ENCODE measurements around the gene RPL29.
A peak's percentile ranks its signal among the peaks of the same experiment; 100 is the strongest.

RPL29 gene

GRCh38 chr3:51966922-51967383 lies 28.7 kb downstream of the RPL29 start:
- peak overlapping the region; percentile 38 to 85 for H2BK12ac ChIP-seq (ENCODE audit: low read length in 2 of 2)
- H2BK15ac ChIP-seq (ENCODE audit: low read depth, poor library complexity, severe bottlenecking): peak overlapping the region; percentile 84
- peaks cover 19% of the 10 kb centered on the region in 2 experiments for H3K36me3 ChIP-seq (ENCODE audit: control insufficient read depth in 1 of 2, insufficient read depth in 2 of 2, low read depth in 1 of 2, low read length in 2 of 2)
- peak overlapping the region in 1 of 2 experiments; percentile 89 for H3K14ac ChIP-seq (ENCODE audit: low read length in 2 of 2)
- H3K4me1 ChIP-seq (ENCODE audit: control insufficient read depth, insufficient read depth, low read depth, low read length): peaks cover 38% of the 10 kb centered on the region
- peak overlapping the region; percentile 5 for H4K91ac ChIP-seq (ENCODE audit: low read length)
- peak overlapping the region; percentile 91 for H3K9ac ChIP-seq (ENCODE audit: low read length)
- H2AFZ ChIP-seq (ENCODE audit: low read depth, low read length): peak overlapping the region; percentile 3
- WGBS: 10% methylated on average over 24 of the region's 33 CpGs
- peak overlapping the region in 1 of 2 experiments; percentile 23 for H3K23ac ChIP-seq (ENCODE audit: low read length in 2 of 2)
- no peak overlapping the region for H2BK120ac ChIP-seq (ENCODE audit: low read depth, low read length)
- no peaks in the 10 kb centered on the region for H3K9me3 ChIP-seq (ENCODE audit: control insufficient read depth, low read length)
- no peak overlapping the region for H3K27ac ChIP-seq (ENCODE audit: low read length, poor library complexity, severe bottlenecking)
- peak overlapping the region; percentile 70 to 88 for H3K18ac ChIP-seq (ENCODE audit: low read depth in 1 of 2, low read length in 2 of 2)
- H3K4me3 ChIP-seq (ENCODE audit: insufficient read depth in 1 of 2, low read depth in 1 of 2, low read length in 2 of 2): peak overlapping the region; percentile 66 to 92
- no peaks in the 10 kb centered on the region for H3K27me3 ChIP-seq (ENCODE audit: control insufficient read depth in 1 of 2, insufficient read depth in 1 of 2, low read length in 2 of 2)
- peak overlapping the region; percentile 7 to 65 for H3K4ac ChIP-seq (ENCODE audit: low read depth in 1 of 2, low read length in 2 of 2)
- peak overlapping the region; percentile 55 for H3K4me2 ChIP-seq (ENCODE audit: low read length, poor library complexity, severe bottlenecking)
- peak overlapping the region; percentile 8 for H2AK5ac ChIP-seq (ENCODE audit: low read length, severe bottlenecking)
- H3K79me1 ChIP-seq (replicated peaks; ENCODE audit: low read length, poor library complexity, severe bottlenecking): peaks cover 27% of the 10 kb centered on the region
- no peak overlapping the region for H2BK5ac ChIP-seq (ENCODE audit: low read depth, low read length, poor library complexity, severe bottlenecking)
- H4K8ac ChIP-seq (ENCODE audit: low read length): no peak overlapping the region
- DNase-seq: no peak

GRCh38 chr3:51966486-51966885 lies 29.2 kb downstream of the RPL29 start:
- Histone ChIP-seq H2BK5ac (ENCODE audit: low read depth, low read length, poor library complexity, severe bottlenecking) (no peak overlapping the region), H3K4me1 (ENCODE audit: control insufficient read depth, insufficient read depth, low read depth, low read length) (peaks cover 41% of the 10 kb centered on the region), H3K18ac (ENCODE audit: low read depth in 1 of 2, low read length in 2 of 2) (peak overlapping the region; percentile 4 to 88), H3K14ac (ENCODE audit: low read length in 2 of 2) (peak overlapping the region in 1 of 2 experiments; percentile 89), H2BK12ac (ENCODE audit: low read length in 2 of 2) (peak overlapping the region in 1 of 2 experiments; percentile 85), H3K4me2 (ENCODE audit: low read length, poor library complexity, severe bottlenecking) (peak overlapping the region; percentile 55), H3K27ac (ENCODE audit: low read length, poor library complexity, severe bottlenecking) (no peak overlapping the region), H3K9ac (ENCODE audit: low read length) (peak overlapping the region; percentile 91), H3K27me3 (ENCODE audit: control insufficient read depth in 1 of 2, insufficient read depth in 1 of 2, low read length in 2 of 2) (no peaks in the 10 kb centered on the region), H3K36me3 (ENCODE audit: control insufficient read depth in 1 of 2, insufficient read depth in 2 of 2, low read depth in 1 of 2, low read length in 2 of 2) (peaks cover 17 to 21% of the 10 kb centered on the region in 2 experiments), H3K79me1 (replicated peaks; ENCODE audit: low read length, poor library complexity, severe bottlenecking) (peaks cover 29% of the 10 kb centered on the region), H2AK5ac (ENCODE audit: low read length, severe bottlenecking) (no peak overlapping the region), H4K91ac (ENCODE audit: low read length) (peak overlapping the region; percentile 5), H3K4ac (ENCODE audit: low read depth in 1 of 2, low read length in 2 of 2) (peak overlapping the region; percentile 64 to 65), H3K9me3 (ENCODE audit: control insufficient read depth, low read length) (no peaks in the 10 kb centered on the region), H2BK15ac (ENCODE audit: low read depth, poor library complexity, severe bottlenecking) (no peak overlapping the region), H3K4me3 (ENCODE audit: insufficient read depth in 1 of 2, low read depth in 1 of 2, low read length in 2 of 2) (peak overlapping the region; percentile 66 to 92), H4K8ac (ENCODE audit: low read length) (peak overlapping the region; percentile 50), H2BK120ac (ENCODE audit: low read depth, low read length) (no peak overlapping the region), H3K23ac (ENCODE audit: low read length in 2 of 2) (no peak overlapping the region), H2AFZ (ENCODE audit: low read depth, low read length) (peak overlapping the region; percentile 3)
- 80% methylated on average over 4 of the region's 5 CpGs for WGBS
- no peak for DNase-seq

- Histone ChIP-seq H3K4me1 (ENCODE audit: control insufficient read depth, insufficient read depth, low read depth, low read length) (peaks cover 36% of the 10 kb centered on the region), H3K4ac (ENCODE audit: low read depth in 1 of 2, low read length in 2 of 2) (no peak overlapping the region), H4K8ac (ENCODE audit: low read length) (no peak overlapping the region), H3K23ac (ENCODE audit: low read length in 2 of 2) (no peak overlapping the region), H2AK5ac (ENCODE audit: low read length, severe bottlenecking) (no peak overlapping the region), H3K9ac (ENCODE audit: low read length) (no peak overlapping the region), H2BK5ac (ENCODE audit: low read depth, low read length, poor library complexity, severe bottlenecking) (no peak overlapping the region), H4K91ac (ENCODE audit: low read length) (no peak overlapping the region), H2AFZ (ENCODE audit: low read depth, low read length) (no peak overlapping the region), H2BK12ac (ENCODE audit: low read length in 2 of 2) (no peak overlapping the region), H3K4me3 (ENCODE audit: insufficient read depth in 1 of 2, low read depth in 1 of 2, low read length in 2 of 2) (no peak overlapping the region), H3K79me1 (replicated peaks; ENCODE audit: low read length, poor library complexity, severe bottlenecking) (peaks cover 27% of the 10 kb centered on the region), H3K9me3 (ENCODE audit: control insufficient read depth, low read length) (no peaks in the 10 kb centered on the region), H3K27ac (ENCODE audit: low read length, poor library complexity, severe bottlenecking) (no peak overlapping the region), H3K14ac (ENCODE audit: low read length in 2 of 2) (no peak overlapping the region), H3K36me3 (ENCODE audit: control insufficient read depth in 1 of 2, insufficient read depth in 2 of 2, low read depth in 1 of 2, low read length in 2 of 2) (peaks cover 12 to 19% of the 10 kb centered on the region in 2 experiments), H3K18ac (ENCODE audit: low read depth in 1 of 2, low read length in 2 of 2) (peak overlapping the region in 1 of 2 experiments; percentile 16), H2BK15ac (ENCODE audit: low read depth, poor library complexity, severe bottlenecking) (peak overlapping the region; percentile 56), H3K4me2 (ENCODE audit: low read length, poor library complexity, severe bottlenecking) (no peak overlapping the region), H2BK120ac (ENCODE audit: low read depth, low read length) (no peak overlapping the region), H3K27me3 (ENCODE audit: control insufficient read depth in 1 of 2, insufficient read depth in 1 of 2, low read length in 2 of 2) (no peaks in the 10 kb centered on the region)
- WGBS: 69% methylated on average over 2 of the region's 2 CpGs
- no peak for DNase-seq
Observed at GRCh38 chr3:51966016-51966415, 29.7 kb downstream of the RPL29 start.

GRCh38 chr3:51964521-51964920 lies 31.2 kb downstream of the RPL29 start:
- no peak overlapping the region for H3K9ac ChIP-seq (ENCODE audit: low read length)
- H3K9me3 ChIP-seq (ENCODE audit: control insufficient read depth, low read length): no peaks in the 10 kb centered on the region
- no peak overlapping the region for H2BK120ac ChIP-seq (ENCODE audit: low read depth, low read length)
- no peaks in the 10 kb centered on the region for H3K27me3 ChIP-seq (ENCODE audit: control insufficient read depth in 1 of 2, insufficient read depth in 1 of 2, low read length in 2 of 2)
- 95% methylated on average over 2 of the region's 4 CpGs for WGBS
- no peak overlapping the region for H3K4ac ChIP-seq (ENCODE audit: low read depth in 1 of 2, low read length in 2 of 2)
- no peak overlapping the region for H2BK15ac ChIP-seq (ENCODE audit: low read depth, poor library complexity, severe bottlenecking)
- no peak for DNase-seq
- peaks cover 34% of the 10 kb centered on the region for H3K4me1 ChIP-seq (ENCODE audit: control insufficient read depth, insufficient read depth, low read depth, low read length)
- H3K79me1 ChIP-seq (replicated peaks; ENCODE audit: low read length, poor library complexity, severe bottlenecking): peaks cover 27% of the 10 kb centered on the region
- H2AFZ ChIP-seq (ENCODE audit: low read depth, low read length): no peak overlapping the region
- H3K18ac ChIP-seq (ENCODE audit: low read depth in 1 of 2, low read length in 2 of 2): no peak overlapping the region
- no peak overlapping the region for H3K27ac ChIP-seq (ENCODE audit: low read length, poor library complexity, severe bottlenecking)
- H4K8ac ChIP-seq (ENCODE audit: low read length): no peak overlapping the region
- no peak overlapping the region for H2AK5ac ChIP-seq (ENCODE audit: low read length, severe bottlenecking)
- no peak overlapping the region for H2BK5ac ChIP-seq (ENCODE audit: low read depth, low read length, poor library complexity, severe bottlenecking)
- no peak overlapping the region for H3K14ac ChIP-seq (ENCODE audit: low read length in 2 of 2)
- no peak overlapping the region for H2BK12ac ChIP-seq (ENCODE audit: low read length in 2 of 2)
- H3K4me3 ChIP-seq (ENCODE audit: insufficient read depth in 1 of 2, low read depth in 1 of 2, low read length in 2 of 2): peak overlapping the region in 1 of 2 experiments; percentile 26
- H4K91ac ChIP-seq (ENCODE audit: low read length): peak overlapping the region; percentile 32
- no peak overlapping the region for H3K4me2 ChIP-seq (ENCODE audit: low read length, poor library complexity, severe bottlenecking)
- H3K36me3 ChIP-seq (ENCODE audit: control insufficient read depth in 1 of 2, insufficient read depth in 2 of 2, low read depth in 1 of 2, low read length in 2 of 2): peaks cover 16 to 32% of the 10 kb centered on the region in 2 experiments
- H3K23ac ChIP-seq (ENCODE audit: low read length in 2 of 2): no peak overlapping the region
